NCI-H345 (cell line): Measurements from ENCODE around the gene NTMT2.
A peak's percentile ranks its signal among the peaks of the same experiment; 100 is the strongest.
"Not testable (repeated sequence)": the region's sequence is repeated elsewhere in the genome, so short reads cannot be mapped to it uniquely, and the experiment has no call there.

Experiments
- DNase-seq: peaks from one replicate; lab custom pipeline; 2025; lab: John Stamatoyannopoulos, UW

The NTMT2 gene

DNA sequence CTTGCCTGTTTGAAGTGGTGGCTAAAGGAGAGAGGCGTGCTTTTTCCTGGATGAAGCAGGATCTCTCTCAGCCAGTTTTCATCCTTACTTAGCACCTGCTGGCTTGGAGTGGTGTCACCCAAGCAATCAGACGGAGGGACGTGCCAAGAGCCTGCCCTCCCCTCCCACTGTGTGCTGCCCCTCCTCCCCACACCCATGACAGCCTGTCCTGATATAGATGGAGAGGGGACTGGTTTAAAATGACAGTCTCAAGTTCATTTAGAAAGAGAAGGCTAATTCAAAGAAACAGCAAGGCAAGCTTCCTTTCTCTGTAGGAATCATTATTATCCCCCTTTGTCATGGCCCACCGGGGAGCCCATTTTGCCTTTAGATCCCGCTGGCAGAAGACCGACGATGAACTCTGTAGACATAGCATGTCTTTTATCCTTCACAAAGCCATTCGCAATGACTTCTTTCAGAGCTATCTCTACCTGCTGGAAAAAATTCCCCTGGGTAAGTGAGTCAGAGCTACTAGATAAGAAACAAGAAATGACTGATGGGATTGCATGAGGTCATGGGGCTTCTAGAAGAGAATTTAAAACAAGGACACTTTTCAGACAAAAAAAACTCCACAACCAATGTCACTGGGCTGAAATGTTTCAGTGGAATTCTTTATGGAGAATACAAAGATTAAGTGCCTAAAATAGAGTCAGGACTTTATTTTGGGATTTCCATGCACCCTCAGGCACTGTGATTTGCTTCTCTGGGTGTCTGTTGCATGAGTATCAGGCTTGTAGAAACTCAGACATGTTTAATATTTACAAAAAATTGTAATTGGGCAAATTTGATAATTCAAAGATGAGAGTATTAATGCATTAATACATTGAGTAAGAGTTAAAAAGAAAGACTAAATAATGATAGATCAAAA is at the start of gene NTMT2:
TSS of gene NTMT2 (plus strand) at position 190 of the 907 bp plus-strand sequence. CDS start at position 339, 149 bp downstream.
- peak; percentile 92 for DNase-seq

GRCh38 chr1:170095976-170096748 is 49.6 kb upstream of the NTMT2 start:
- DNase-seq: no peak

DNA sequence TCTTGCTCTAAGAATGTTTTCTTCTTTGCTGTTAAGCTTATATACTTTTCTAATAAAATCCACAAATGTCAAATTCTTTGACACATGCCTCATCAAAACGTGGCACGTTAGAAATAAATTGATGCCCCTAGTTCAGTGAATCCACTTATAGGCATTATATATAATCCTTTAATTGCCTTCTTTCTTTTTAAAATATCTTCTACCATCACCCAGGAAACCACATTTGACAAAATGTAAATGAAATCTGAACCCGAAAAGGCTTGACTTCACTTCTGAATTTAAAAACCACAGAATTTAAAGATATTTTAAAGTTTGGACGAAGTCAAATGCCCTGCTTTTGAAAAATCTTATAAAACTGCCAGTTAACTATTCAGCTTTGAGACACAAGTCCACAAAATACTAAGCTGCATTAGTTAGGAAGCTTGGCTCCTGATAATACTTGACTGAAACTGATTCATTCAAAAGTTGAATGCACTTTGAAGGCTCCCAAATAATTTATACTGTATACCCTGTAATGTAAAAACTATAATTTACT is 48.9 kb upstream of the NTMT2 start:
- DNase-seq: no peak

GRCh38 chr1:170097449-170097948 is 48.3 kb upstream of the NTMT2 start:
- DNase-seq: no peak

- DNase-seq: not testable (repeated sequence)
Observed at GRCh38 chr1:170113140-170113539, 32.6 kb upstream of the NTMT2 start.

GRCh38 chr1:170114906-170115305 is 30.9 kb upstream of the NTMT2 start:
- DNase-seq: no peak

DNA sequence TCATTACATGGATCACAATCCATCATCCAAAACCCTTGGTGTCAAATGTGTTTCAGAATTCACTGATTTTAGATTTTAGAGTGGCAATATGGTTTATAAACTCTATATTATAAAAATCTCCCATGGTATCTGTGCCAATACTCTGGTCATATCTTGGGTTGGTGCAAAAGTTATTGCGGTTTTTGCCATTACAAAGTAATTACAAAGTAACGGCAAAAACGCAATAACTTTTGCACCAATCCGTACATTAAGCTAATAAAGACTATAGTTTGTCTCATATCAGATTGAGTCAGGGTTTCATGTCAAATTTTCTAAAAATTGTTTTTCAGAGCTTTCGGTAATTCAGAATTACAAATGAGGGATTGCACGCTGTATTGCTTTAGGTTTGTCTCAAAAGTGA is 23.4 kb upstream of the NTMT2 start:
- DNase-seq: no peak

DNA sequence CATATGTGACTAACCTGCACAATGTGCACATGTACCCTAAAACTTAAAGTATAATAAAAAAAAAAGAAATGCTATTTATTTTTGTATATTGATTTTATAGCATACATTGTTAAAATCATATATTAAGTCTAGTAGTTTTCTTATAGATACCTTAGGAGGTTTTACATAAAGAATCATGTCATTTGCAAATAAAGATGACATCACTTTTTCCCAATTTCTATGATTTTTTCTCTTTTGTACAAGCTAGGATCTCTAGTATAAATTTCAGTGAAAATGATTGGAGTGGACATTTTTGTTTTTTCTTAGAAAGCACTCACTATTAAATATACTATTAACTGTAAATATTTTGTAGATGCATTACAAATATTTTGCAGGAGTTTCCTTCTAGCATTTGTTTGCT is 20.5 kb upstream of the NTMT2 start:
- no peak for DNase-seq

DNA sequence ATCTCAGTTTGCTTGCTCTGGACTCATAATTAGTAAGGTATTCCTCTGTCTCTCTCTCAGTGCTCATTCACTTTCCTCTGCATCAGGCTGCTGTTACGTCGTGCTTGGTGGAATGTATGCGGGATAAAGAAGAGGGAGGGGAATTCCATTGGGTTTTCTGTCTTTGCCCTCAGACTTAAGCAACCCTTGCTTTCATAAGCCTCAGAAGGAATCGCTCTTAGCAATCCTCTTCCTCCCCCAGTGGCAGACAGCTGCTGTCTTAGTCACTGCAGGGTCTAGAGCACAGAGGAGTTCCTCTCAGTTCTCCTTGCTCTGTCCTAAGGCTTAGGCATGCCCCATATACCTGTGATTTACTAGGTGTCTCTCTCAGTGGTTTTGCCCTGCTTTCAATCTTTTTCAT is 19.1 kb upstream of the NTMT2 start:
- no peak for DNase-seq

GRCh38 chr1:170131450-170131849 is 14.3 kb upstream of the NTMT2 start:
- DNase-seq: no peak

DNA sequence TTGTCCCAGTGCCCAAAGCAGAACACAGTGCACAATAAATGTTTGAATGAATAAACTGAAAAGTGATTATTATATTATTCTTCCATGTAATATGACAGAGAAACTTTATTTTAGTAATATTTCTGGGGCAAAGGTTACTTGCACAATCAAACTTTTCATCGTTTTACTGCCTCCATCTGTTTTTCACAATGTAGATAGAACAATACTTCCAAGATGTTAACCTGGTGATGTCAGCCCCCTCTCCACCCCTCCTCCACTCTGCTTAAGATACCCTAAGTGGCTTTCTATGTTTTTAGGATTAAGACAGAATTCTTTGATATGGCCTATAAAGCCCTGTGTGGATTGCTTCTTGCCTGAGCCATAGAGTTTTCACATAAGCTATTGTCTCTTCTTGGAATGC is 13.8 kb upstream of the NTMT2 start:
- DNase-seq: no peak

- no peak for DNase-seq
Observed at GRCh38 chr1:170133766-170134495, 11.8 kb upstream of the NTMT2 start.

- DNase-seq: no peak
Observed at GRCh38 chr1:170134521-170134920, 11.2 kb upstream of the NTMT2 start.

- DNase-seq: no peak
Observed at GRCh38 chr1:170140371-170140770, 5.4 kb upstream of the NTMT2 start.

DNA sequence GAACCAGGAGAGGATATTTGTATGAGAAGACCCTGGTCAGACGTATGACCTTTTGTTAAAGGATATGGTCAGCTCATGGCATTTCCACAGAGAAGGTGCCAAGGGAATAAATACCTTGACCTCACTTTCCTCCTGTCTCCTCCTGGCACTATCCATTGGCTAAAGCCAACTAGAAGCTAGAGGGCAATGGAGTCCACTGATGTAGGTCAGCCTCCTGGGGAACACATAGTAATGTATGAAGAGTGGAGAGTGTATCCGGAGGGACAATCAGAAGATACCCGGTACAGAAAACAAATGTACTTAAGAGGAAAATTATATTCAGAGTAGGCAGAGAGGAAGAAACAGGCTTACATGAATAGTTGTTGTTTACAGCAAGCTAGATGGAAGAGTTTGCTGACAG is 698 bp upstream of the NTMT2 start:
- no peak for DNase-seq

DNA sequence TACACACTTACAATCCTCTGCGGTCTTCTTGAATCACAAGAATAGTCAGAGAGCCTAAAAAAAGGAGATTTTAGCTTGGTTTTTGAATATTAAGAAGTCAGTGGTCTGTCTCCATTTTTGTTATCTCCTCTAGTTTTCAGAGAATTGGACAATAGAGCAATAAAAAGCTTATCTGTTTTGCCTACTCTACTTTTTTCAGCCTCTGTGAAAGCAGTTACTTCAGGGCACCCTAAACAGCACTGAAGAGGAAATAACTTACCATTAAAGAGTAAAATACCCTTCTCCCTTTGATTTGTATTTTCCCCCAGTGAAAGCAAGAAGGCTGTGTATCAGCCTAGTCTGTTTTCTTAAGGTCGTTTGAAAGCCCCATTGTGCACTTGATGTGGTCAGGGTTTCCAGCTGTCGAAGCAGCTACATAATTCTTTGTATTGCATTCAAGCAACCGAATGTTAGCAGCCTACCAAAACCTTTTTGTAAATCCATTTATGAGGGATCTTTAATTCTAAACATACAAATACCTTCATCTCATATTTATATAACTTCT is 1.0 kb downstream of the NTMT2 start:
- DNase-seq: no peak

DNA sequence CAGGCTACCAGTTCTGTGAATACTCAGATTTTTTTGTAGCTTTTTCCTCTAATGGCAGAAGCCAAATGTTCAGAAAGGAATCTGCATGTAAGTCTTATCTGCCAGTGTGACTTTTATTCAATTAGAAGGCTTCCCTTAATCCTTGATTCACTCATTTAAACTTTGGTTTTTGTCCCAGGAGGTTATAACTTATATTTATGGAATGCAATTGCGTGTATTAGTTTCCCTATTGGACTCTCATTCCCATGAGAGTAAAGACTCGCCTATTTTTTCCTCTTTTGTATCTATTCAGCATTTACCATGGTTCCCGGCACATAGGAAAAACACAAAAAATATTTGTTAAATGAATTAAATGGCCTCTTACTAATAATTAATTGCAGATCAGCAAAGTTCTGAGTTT is 3.5 kb downstream of the NTMT2 start:
- DNase-seq: no peak

DNA sequence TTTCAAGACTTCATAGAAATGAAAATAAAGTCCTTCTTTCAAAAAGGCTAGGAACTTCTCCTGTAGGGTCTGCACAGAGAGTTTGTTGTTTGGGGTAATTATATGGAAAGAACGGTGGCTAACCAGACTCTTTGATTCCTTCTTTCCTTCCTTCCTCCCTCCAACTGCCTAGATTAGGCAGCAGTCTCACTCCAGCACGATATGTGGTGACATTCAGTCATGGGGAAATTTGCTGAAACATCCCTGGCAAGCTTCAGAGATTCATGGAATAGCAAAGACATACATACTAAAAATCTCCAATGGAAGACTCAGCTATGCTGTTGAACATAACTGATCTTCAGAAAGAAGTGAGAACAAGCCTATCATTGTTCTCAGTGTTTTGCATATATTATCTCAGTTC is 4.3 kb downstream of the NTMT2 start:
- DNase-seq: no peak

- no peak for DNase-seq
Observed at GRCh38 chr1:170150921-170151320, 5.2 kb downstream of the NTMT2 start.

GRCh38 chr1:170153417-170153816 is 7.7 kb downstream of the NTMT2 start:
- no peak for DNase-seq

DNA sequence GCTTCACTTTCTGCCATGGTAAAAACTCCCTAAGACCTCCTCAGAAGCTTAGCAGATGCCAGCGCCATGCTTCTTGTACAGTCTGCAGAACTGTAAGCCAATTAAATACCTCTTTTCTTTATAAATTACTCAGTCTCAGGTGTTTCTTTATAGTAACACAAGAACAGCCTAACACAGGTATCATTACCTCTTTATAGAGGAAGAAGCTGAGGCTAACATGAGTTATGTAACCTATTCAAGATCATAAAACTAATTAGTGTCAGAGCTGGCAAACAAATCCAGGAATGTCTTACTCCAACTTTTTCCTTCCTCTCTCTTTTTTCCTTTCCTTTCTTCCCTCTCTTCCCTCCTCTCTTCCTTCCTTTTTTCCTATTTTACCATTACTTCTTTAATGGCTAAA is 9.3 kb downstream of the NTMT2 start:
- DNase-seq: no peak

DNA sequence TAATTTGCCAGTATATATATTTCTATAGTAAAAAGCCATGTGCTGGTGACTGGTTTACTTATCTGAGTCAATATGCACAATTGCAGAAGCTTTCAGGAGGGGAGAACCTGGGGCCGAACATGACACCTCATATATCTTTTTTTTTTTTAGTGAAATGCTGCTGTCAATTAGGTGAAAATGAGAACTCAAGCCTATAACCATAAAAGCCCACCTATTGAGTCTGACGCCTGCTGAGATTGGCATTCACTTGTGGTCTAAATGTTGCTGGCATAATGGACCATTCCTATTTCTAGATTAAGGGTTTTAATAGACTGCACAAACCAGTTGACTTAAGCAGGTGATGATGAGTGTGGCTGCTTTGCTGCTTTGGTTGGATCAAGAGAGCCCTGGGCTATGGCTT is 10.8 kb downstream of the NTMT2 start:
- DNase-seq: no peak
